HG02943 (cell line): ENCODE results near the gene RPS6KL1.

Experiments
- ATAC-seq: cut with Tn5 transposase; IDR thresholded peaks from one replicate; pipeline ENCODE4 v1.9.1; 2021; ENCODE audit warnings: mild to moderate bottlenecking, low read depth, moderate library complexity; ENCODE audit not compliant: unreplicated experiment

The RPS6KL1 gene

DNA sequence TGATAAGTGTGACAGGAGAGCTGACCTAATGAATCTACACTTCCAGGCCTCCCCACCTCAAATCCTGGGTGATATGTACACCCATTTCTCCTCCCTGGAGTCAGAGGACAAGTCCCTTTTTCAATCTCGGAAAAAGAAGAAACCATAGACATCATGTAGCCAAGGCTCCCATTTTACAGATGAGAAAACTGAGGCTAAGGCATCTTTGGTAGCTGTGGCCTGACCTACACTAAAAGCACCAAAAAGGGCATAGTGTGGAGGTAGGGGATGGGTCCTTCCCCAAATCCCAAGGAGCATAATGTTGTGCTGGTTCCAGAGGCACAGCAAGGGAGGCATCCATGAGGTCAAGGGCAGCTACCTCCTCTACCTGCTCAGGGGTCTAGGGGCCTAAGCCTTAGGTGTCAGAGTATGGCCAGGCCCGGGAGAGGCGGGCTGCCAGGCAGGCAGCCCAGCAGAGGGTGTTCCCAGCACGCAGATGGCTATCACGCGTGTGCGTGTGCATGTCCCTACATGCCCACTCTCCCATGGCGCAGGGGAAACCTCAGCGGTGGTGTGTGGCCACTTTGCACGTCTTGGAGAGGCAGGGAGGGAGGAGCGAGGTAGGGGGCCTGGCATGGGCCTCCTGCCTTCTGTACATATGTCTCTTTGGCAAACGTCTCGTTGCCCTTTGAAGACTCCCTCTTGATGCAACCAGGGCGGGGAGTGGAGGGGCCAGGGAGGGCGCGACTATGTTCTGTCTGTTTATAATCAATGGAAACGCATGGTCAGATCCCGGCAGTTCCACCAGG, 29.8 kb upstream of the RPS6KL1 start:
- ATAC-seq: no peak

DNA sequence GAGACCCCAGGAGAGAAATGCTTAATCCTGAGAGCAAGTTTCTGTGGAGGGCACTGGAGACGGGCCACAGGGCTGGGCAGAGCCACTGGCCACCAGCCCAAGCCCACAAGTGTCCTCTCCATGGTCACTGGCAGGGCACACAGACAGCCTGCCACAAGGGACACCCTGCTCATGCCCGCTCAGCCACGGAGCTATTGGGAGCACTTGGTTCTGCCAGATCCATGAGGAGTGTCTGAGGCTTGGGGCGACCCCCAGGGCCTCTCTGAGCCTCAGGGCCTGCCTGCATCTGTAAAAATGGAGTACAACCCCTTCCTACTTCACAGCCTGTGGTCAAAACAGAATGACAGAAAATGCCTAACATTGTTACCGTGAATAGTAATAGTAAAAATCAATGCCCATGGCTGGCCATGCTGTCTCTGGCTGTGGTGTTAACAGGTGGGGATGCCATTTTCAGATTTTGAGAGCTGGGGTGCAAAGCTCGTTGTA, 29.2 kb upstream of the RPS6KL1 start:
- ATAC-seq: no peak

DNA sequence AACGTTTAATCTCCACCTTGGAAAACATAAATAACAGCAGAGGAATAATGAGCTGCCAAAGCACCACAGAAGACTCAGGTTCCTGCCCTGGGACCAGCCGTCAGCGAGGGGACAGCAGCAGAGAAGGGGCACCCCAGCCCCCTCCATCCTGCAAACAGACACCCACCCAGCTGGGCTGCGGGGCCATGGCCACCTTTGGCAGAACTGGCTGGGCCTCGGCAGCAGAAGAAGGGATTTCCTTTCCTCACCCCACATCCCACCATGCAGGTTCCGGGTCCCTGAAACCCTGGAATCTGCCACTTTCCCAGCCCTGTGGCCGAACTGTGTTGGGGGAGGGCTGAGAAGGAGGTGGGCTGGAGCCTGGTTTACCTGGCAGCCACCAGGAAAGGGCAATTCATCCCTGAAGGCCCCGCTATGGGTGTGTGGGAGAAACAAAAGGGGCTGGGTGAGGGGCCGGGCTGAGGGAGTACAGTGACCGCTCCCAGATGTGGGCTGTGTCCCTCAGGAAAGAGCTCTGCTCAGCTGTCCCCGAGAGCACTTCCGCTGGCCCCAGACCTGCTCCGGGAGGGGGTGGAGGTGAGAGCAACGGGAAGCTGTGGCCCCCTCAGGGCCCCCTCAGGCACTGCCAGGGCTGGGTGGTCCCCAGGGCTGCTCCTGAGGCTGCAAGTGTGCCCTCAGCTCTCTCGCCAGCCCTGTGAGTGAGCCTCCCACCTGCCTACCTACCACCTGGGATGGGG, 28.6 kb upstream of the RPS6KL1 start:
- no peak for ATAC-seq

DNA sequence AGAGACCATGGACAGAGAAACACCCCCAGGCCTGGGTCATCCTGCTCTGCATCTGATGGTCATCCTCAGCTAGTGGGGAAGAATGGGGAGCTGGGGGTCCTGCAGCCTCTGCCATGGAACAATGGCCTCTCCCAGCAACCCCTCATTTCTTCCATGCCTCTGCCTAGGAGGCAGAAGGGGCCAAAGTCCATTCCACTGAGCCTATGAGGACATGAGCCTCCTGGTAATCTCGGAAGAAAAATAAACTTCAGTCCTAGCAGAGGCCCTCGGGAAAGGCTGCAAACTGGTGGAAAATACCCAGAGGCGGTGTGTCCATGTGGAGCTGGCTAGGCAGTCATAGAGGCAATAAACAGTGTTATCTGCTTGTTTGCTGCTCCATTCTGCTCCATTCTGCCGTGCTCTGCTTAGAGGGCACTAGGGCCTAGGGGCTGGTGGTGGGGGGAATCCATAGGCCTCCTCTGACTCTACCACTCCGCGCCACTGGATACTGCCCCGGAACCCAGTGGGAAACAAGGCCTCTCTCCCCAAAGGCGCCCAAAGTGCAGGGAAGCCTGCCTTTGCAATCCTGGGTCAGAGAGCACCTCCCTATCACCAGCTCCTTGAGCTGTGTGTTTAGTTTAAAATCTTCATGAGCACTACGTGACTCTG, 27.9 kb upstream of the RPS6KL1 start:
- ATAC-seq: no peak

DNA sequence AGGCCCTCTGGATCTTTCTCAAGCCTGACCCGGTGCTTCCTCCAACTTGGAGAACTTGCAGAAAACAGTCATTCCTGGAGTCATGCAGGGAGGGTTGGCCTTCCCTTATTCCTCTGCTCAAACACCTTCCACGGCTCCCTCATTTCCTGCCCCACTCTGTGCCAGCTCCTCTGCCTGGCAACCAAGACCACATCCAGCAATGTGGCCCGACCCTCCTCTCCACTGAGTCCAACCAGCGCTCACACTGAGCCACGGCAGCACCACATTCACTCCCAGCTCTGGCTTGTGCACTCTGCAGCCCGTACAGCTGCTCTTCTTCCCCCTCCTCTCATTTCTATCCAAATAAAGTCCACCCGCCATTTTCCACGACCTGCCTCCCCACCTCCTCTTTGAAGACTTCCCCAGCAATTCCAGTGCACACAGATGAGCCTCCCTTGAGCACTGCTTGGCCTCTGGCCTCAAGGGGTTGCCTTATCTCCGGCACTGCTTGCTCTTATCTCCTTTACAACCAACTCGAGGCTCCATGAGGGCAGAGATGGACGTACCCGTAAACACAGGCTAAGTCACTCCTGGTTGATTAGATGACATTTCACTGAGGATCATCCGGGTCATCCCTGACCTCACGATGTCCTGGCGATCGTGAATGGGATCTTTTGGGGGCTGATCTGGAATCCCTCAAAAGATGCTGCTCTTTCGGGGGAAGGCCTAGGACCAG, 27.0 kb upstream of the RPS6KL1 start:
- ATAC-seq: no peak

DNA sequence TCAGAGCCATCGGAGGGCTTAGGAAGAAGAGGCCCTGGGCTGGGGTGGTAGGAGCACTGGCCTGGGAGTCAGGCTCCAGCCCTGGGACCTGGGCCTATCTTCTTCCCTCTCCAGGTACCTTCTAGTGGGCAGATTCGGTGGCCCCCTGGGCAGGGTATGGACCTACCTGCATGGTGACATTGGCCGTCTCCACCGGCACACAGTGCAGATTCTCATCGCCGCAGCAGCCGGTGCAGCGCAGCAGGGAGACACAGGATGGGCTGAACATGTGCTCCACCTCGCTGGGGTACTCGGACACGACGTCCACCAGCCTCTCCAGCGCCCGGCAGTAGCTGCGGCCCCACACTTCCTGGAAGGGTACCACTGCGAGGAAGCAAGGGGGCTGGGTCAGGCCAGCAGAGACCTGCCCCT, 26.1 kb upstream of the RPS6KL1 start:
- no peak for ATAC-seq

DNA sequence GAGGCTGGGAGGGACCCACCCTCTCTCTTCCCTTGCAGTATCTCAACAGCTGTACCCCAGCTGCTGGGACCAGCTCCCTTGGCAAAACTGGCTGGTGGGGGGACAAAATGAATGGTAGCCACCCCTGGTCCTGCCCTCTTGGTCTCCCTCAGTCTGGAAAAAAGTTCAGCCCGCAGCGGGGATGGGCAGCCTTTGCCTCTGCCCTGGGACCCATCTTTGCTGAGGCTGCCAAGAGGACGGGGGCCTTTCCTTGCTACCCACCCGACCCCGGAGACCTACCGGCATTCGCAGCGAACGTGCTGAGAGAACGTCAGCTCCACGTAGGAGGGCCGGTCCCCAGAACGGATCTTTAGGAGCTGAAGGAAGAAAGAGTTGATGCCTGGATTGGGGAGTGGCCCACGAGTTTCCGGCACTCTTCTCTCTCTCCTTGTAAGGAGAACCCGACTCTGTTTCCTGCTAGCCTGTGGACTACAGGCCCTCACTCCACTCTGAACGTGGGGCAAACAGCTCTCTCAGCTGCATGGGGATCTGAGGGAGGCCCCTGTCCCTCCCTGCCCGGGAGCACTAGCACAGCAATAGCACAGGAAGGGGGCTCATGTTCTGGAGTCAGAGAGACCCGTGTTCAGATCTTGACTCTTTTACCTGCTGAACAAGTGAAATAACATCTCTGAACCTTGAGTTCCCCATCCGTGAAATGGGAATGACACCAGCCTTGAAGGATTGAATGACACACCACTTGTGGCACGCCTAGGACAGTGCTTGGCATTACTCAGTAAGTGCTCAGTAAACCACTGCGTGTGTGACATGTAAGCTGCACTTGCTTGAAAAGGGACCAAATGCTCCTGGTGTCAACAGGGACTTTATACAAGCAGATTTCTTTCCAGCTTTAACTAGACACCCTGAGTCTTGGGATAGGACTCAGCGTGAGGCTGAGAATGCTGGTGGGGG, 25.4 kb upstream of the RPS6KL1 start:
- ATAC-seq: no peak

DNA sequence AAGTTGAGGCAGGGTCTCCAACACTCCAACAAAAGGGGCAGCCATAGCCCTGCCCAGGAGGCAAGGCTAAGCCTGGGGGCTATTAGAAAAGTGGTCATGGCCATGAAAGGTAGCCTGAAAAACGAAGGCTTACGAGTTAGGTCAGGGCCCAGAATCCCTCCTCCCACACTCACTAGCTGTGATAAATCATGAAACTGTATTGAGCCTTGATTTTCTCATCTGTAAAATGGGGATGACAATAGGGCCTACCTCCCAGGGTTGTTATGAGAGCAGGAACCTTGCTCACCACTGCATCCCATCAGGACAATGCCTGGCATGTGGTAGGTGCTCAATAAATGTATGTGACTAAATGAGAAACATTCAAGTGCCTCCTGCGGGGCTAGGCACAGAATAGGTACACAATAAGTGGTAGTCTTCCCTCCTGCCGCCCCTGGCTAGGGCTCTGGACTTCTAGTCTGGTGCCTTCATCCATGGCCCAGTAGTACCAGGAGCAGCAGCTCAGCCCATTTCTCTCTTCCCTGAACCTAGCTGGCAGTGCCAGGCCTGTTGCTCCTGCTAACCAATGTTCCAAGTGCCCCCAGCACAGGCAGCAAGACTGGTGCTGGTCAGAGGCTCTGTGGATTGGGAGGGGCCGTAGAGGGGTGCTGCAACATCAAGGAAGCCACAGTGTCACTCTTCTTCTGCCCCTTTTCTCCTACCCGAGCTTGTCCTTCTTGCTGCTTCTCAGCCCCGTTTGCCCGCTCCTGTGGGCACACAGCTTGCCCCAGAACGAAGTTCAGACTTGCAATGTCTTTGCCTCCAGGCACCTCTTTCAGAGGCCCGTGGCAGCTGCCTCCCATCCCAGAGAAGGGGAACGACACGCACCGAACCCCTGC, 24.5 kb upstream of the RPS6KL1 start:
- ATAC-seq: no peak

DNA sequence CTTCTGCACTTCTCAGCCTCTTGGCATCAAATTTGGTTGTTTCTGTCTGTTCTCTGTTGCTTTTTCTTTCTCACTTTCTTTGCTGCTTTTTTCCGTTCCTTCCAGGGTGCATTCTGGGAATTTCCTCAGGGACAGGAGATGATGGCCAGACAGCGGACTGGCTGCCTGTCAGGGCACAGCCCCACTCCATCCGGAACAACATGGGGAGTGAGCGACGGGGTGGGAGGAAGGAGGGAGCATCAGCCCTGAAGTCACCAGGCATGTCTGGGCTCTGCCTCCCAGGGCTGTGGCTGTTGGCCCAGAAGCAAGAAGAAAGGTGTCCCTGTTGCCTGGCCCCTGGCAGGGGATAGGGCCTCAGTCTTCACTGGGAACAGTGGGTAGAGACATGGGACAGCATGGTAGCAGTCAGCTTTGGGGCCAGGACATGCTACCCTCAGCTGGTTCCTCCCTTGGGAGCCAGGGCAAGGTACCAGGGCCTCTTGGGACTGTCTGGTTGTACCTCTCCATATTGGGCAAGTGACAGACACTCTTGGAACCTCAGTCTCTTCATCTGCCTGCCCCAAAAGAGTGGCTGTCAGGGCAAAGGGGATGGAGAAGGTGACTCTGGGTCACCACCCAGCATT, 23.7 kb upstream of the RPS6KL1 start:
- no peak for ATAC-seq

DNA sequence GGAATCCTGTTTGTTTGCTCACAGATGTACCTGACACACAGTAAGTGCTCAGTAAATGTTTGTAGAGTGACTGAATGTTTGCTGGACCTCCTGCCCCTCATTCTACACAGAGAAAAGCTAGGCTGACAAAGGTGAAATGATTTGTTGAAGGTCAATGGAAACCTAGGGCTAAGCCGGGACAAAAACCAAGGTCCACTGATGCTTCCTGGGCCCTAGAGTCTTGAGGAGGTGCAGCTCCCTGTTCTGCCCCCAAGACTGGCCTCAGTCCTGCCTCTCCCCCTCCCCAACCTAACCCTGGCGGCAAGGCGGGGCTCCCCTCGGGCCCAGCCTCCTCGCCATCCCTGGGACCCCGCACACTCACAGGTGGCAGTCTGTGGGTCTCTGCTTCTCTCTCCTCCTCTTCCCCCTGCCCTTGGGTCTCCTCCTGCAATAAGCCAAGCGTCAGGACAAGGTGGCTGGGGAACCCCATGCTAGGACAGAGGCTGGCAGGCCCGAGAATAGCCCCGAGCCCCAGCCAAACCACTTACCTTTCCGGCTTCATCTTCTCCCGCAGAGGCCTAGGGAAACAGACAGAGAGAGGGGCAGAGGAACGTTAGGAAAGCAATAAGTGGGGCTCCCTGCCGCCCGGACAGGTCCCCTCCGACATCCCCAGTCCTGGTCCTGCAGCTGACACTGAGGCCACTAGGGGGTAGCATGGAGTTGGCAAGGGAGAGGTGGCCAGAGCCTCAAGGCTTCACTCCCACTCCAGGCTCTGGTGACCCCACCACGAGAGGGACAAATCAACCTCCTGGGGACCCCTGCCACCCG, 23.0 kb upstream of the RPS6KL1 start:
- no peak for ATAC-seq

DNA sequence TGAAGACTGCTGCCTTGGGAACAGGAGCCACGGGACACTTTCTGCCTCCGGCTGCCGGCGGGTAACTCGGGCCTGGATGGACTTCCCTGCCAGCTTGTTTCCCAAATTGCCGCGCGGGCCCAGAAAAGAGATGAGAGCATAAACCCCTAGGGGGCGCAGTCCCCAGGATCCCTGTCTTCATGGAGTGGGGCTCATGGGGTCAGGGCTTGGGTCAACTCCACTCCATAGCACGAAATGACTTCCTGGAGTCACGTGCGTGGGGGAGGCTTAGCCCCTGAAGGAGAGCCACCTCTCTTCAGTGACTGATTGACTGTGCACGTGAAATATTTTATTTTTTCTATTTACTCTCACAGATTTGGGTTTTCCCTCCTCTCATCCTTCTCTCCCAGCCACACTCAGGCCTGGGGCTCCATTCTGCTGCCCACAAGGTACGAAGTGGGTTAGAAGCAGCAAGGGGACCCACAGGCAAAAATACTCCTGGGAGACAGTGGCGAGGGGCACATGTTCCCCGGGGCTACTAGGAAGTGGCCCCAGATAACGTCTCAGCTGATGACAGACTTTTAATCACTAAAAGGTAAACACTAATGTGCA, 22.3 kb upstream of the RPS6KL1 start:
- ATAC-seq: no peak

DNA sequence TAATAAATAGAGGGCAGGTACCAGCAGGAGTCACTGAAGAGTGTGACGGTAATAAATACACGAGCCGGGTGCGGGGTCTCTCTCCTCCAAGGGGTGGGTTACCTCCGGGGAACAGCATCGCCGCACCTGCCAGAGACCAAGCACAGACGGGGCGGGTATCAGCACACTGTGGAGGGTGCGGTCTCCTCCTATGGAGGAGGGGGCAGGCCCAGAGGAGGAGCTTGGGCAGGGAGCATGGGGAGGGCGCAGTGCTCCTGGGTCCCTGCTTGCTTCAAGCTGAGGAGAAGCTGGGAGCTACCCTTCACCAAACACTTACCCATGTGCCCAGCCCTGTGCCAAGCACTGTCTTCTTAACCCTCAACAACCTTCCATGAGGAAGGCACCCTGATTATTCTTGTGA, 19.5 kb upstream of the RPS6KL1 start:
- no peak for ATAC-seq

DNA sequence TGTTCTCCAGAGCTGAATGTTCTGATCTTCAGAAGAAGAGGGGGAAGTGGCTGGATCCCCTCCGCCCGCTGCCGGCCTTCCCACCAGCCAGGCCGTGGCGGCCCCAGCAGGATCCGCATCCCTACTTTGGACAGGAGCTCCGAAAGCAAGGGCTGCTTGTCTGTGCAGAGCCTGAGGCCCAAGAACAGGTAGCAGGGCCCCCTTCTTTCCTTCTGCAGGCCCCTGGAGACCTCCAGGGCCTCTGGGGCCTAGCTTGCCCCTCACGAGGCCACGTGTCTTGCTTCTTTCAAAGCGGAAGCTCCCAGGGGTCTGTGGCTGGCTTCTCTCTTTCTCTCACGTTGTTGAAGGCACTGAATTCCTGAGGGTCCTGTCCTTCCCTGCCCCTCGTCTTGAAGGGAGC, 19.1 kb upstream of the RPS6KL1 start:
- ATAC-seq: no peak

DNA sequence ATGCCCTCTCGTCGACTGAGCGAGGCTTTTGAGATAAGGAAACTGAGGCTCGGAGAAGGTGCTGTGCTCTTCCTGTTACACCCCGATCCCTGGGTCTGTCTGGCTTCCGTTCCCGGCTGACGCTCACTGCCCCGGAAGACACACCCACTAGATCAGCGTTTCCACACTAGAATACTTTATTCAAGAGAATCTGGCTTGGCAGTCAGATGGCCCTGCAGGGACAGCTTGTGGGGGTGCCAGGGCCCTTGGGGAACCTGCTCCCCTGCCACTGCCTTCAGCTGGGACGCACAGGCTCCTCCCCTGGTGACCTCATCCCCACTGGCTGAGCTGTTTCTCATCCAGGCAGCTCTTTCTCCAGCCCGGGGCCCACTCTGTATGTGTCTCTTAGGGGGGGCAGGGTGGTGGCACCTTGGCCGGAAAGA, 18.6 kb upstream of the RPS6KL1 start:
- no peak for ATAC-seq

DNA sequence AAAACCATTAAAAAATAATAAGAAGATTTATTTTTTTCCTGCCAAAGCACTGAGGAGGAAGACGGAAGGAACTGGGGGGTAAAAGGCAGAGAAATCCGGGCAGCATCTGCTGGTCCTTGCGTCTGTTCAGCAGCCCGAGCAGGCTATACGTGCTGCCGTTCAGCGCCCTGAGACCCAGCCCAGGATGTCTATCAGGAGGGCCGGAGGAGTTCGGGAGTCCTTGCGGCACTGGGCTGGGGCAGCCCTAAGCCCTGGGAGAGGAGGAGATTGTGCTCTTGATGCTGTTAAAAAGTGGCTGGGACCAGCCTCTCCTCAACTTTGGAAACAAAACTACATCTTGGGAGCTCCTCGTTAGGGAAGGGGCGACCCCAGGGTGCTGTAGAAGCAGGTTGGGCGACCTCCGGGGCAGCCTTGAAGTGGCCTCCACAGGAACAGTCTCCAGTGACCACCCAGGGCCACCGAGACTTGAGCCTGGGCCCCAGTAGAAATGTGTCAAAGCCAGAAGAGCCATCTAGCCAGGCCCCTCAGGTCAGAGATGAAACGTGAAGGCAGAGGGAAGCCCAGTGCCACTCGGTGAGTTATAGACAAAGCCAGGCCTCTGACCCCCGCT, 18.0 kb upstream of the RPS6KL1 start:
- ATAC-seq: no peak
